GM12874 (cell line): Measurements from ENCODE around the gene AMOTL2.

Experiments
- CTCF ChIP-seq: IDR thresholded peaks from 2 replicates; pipeline ENCODE4 v1.5.1; 2011; ENCODE audit warnings: low read depth, mild to moderate bottlenecking, control low read depth, low read length, moderate library complexity; ENCODE audit not compliant: insufficient read depth

Gene AMOTL2

GRCh38 chr3:134336587-134336986 lies 37.7 kb downstream of the AMOTL2 start:
- no peak for TF ChIP-seq CTCF

- TF ChIP-seq CTCF, result no peak
These were observed 39.4 kb downstream of the AMOTL2 start for GRCh38 chr3:134334901-134335280.

GRCh38 chr3:134334231-134334900 lies 39.9 kb downstream of the AMOTL2 start:
- no peak for TF ChIP-seq CTCF

GRCh38 chr3:134333522-134334181 lies 40.6 kb downstream of the AMOTL2 start:
- TF ChIP-seq CTCF, result no peak

GRCh38 chr3:134332344-134332743 lies 41.9 kb downstream of the AMOTL2 start:
- TF ChIP-seq CTCF, result no peak

GRCh38 chr3:134331811-134332199 lies 42.4 kb downstream of the AMOTL2 start:
- no peak for TF ChIP-seq CTCF

- TF ChIP-seq CTCF, result no peak
These were observed 43.1 kb downstream of the AMOTL2 start for GRCh38 chr3:134330883-134331810.
